NCI-H460 (cell line): Measurements from ENCODE around the gene SLC43A1. TPM values are rescaled to one million over a fixed set of nuclear protein-coding genes. Genes with fewer than 3 reads are reported as not detected.

Experiments used
- DNase-seq: peaks from one replicate; pipeline ENCODE4 v3.0.0-alpha.2; 2016; ENCODE audit warnings: low read depth; ENCODE audit errors: extremely low read depth
- small RNA-seq, 2 experiments: library from RNA; depleted of rRNA; stranded (forward); fragments of <200 nt; gene quantifications; one replicate each; pipeline ENCODE3, GENCODE V24; 2014
- total RNA-seq: library from RNA; depleted of rRNA; stranded (reverse); fragments of >200 nt; shearing (Covaris generic); gene quantifications from 2 replicates; pipeline ENCODE4 v1.2.3, GENCODE V29; 2014; rRNA removed

Gene SLC43A1
- total RNA-seq, 1 experiment from 2014 or later, result 5.1 TPM

GRCh38 chr11:57436031-57436430, 79.5 kb downstream of the SLC43A1 start:
- no peak for DNase-seq

DNA sequence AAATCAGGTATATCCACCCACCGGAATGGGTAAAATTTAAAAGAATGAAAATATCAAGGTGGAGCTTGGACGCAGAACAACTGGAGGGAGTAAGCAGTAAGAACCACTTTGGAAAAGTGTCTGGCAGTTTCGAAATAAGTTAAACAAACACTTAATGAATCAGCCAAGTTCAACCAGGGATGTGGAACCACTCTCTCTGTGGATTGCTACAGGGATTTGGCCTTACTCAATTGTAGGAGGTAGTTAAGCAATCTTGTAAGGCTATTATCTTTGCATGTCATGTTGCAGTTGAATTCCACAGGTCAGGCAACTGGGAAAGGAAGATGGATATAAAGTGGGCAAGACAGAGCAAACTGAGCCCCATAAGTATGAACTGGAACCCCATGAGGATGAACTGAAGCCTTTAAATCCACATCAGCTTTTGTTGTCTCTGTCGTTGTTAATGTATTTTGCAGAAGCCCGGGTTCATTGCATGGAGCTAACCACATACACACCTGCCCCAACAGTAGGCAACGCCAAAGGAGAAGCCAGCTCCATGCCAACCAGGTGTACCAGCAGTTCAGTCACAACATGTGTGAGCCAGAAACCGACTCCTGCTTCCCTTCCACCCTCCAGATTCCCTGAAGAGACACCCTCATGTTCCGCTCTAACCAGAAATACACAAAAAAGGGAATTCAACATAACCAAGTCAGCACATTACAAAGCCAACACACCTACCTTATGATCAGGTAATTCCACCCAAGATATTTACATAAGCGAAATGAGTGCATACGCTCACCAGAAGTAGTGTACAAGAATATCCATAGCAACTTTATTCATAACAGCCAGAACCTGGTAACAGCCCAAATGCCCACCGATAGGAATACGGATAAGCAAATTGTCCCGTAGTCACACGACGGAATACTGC, 80.6 kb downstream of the SLC43A1 start:
- DNase-seq, result no peak

Small RNA genes within 50 kb of the gene (small RNA-seq; reads per million reads assigned to genes)
- gene RN7SL605P (0 reads per million in 2 experiments), gene RNA5SP341 (0 reads per million in 2 experiments)

Other genes with a start within 250 kb of the SLC43A1 start
- 17.8 and 19.1 TPM in 2 replicates for gene TNKS1BP1, start 190.8 kb downstream of the SLC43A1 start, total RNA-seq
- gene SSRP1, start 179.8 kb downstream of the SLC43A1 start, total RNA-seq, result 120 and 125 TPM in 2 replicates
- gene P2RX3, start 177.3 kb downstream of the SLC43A1 start, total RNA-seq, result not detected in 2 replicates
- not detected in 2 replicates for gene PRG3, start 134.6 kb downstream of the SLC43A1 start, total RNA-seq
- not detected in 2 replicates for gene PRG2, start 125.1 kb downstream of the SLC43A1 start, total RNA-seq
- gene SLC43A3, start 88.6 kb downstream of the SLC43A1 start, total RNA-seq, result not detected in 2 replicates
- 0.45 and 0.72 TPM in 2 replicates for gene RTN4RL2, start 55.2 kb downstream of the SLC43A1 start, total RNA-seq
- 91.7 and 100 TPM in 2 replicates for gene TIMM10, start 15.1 kb upstream of the SLC43A1 start, total RNA-seq
- not detected in 2 replicates for gene SMTNL1, start 21.9 kb upstream of the SLC43A1 start, total RNA-seq
- 20.1 and 20.8 TPM in 2 replicates for gene UBE2L6, start 52.0 kb upstream of the SLC43A1 start, total RNA-seq
- gene SERPING1, start 82.0 kb upstream of the SLC43A1 start, total RNA-seq, result not detected in 2 replicates
- gene YPEL4, start 134.2 kb upstream of the SLC43A1 start, total RNA-seq, result not detected in 2 replicates
- gene CLP1, start 142.1 kb upstream of the SLC43A1 start, total RNA-seq, result 11.0 and 11.9 TPM in 2 replicates
- 34.8 TPM in 2 replicates for gene ZDHHC5, start 152.4 kb upstream of the SLC43A1 start, total RNA-seq
- 22.5 and 23.1 TPM in 2 replicates for gene MED19, start 196.5 kb upstream of the SLC43A1 start, total RNA-seq
- gene TMX2, start 196.9 kb upstream of the SLC43A1 start, total RNA-seq, result 124 and 126 TPM in 2 replicates
- 85.9 and 104 TPM in 2 replicates for gene SELENOH, start 225.8 kb upstream of the SLC43A1 start, total RNA-seq
- not detected in 2 replicates for gene BTBD18, start 236.1 kb upstream of the SLC43A1 start, total RNA-seq
- gene CTNND1, start 246.1 kb upstream of the SLC43A1 start, total RNA-seq, result 42.3 and 50.0 TPM in 2 replicates